ENCODE results near the gene PRXL2C.

The PRXL2C gene

DNA sequence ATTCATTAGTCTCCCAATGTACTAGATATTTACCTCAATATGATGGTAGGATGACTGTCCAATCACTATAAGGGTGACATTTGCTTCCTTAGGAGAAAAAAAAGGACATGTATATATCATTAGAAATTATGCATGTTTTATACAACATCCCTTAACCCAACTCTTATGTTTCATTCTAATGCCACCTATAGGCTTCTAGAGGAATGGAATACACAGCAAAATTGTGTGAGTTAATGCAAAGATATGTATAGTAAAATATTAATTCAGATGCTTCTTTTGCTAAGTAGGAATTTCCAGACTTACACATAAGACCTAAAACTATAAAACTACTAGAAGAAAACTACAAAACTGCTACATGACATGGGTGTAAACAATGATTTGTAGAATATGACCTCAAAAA, 3.5 kb downstream of the PRXL2C start:
- H3K4me3 ChIP-seq (ENCODE audit: low read depth, low read length): no peak overlapping the region
- TF ChIP-seq, protein P1, sequence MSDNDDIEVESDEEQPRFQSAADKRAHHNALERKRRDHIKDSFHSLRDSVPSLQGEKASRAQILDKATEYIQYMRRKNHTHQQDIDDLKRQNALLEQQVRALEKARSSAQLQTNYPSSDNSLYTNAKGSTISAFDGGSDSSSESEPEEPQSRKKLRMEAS (IDR thresholded peaks at IDR 0.05; ENCODE audit: low read depth, low read length): no peak
- TF ChIP-seq POLR2A (IDR thresholded peaks at IDR 0.05; ENCODE audit: extremely low read depth, insufficient read length) (no peak), MYC (IDR thresholded peaks at IDR 0.05; ENCODE audit: low read depth, low read length) (no peak)
- TF ChIP-seq, protein P2, sequence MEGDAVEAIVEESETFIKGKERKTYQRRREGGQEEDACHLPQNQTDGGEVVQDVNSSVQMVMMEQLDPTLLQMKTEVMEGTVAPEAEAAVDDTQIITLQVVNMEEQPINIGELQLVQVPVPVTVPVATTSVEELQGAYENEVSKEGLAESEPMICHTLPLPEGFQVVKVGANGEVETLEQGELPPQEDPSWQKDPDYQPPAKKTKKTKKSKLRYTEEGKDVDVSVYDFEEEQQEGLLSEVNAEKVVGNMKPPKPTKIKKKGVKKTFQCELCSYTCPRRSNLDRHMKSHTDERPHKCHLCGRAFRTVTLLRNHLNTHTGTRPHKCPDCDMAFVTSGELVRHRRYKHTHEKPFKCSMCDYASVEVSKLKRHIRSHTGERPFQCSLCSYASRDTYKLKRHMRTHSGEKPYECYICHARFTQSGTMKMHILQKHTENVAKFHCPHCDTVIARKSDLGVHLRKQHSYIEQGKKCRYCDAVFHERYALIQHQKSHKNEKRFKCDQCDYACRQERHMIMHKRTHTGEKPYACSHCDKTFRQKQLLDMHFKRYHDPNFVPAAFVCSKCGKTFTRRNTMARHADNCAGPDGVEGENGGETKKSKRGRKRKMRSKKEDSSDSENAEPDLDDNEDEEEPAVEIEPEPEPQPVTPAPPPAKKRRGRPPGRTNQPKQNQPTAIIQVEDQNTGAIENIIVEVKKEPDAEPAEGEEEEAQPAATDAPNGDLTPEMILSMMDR (IDR thresholded peaks at IDR 0.05; ENCODE audit: low read depth, low read length): no peak
- DNase-seq (ENCODE audit: low read depth): peak; percentile 32

GRCh38 chr9:96649620-96650324, 5.3 kb downstream of the PRXL2C start:
- no peak for DNase-seq (ENCODE audit: low read depth)
- H3K4me3 ChIP-seq (ENCODE audit: low read depth, low read length): no peak overlapping the region
- no peak for TF ChIP-seq POLR2A (IDR thresholded peaks at IDR 0.05; ENCODE audit: extremely low read depth, insufficient read length)
- TF ChIP-seq, protein P1 (IDR thresholded peaks at IDR 0.05; ENCODE audit: low read depth, low read length): no peak
- no peak for TF ChIP-seq MYC (IDR thresholded peaks at IDR 0.05; ENCODE audit: low read depth, low read length)
- TF ChIP-seq, protein P2 (IDR thresholded peaks at IDR 0.05; ENCODE audit: low read depth, low read length): no peak

DNA sequence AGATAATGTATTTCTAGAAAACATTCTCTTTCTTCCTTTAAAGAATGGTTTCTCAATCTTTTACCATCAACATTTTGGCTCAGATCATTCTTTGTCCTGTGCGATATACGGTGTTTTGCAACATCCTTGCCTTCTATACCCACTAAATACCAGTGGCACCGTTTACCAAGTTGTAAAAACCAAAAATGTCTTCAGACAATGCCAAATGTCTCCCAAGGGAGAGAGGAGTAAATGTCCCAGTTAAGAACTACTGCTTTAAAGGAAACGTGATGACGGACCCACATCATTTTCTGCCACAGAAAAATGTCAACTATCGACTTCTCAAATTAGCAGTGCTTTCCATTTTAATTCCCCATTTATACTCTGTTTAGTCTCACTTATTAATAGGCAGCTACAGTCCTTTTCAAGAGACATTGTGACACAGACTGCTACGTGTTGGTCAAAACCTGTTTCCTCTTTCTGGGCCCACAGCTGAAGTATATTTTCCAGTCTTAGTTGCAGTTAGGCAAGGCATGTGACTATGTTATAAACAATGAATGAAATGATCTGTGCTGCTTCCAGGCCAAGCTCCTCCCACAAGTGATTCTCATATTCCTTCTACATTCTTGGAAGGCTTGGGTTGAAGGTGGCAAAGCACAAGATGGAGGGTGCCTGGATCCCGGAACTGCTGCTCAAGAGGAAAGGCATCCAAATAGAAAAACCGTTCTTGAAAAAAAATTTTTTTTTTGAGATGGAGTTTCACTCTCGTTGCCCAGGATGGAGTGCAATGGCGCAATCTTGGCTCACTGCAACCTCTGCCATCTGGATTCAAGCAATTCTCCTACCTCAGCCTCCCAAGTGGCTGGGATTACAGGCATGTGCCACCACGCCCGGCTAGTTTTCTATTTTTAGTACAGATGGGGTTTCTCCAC, 8.8 kb downstream of the PRXL2C start:
- peak overlapping the region; percentile 44 for H3K4me3 ChIP-seq (ENCODE audit: low read depth, low read length)
- TF ChIP-seq, protein P1 (IDR thresholded peaks at IDR 0.05; ENCODE audit: low read depth, low read length): peak; percentile 67; the same call in 1 of the 2 replicates
- TF ChIP-seq, protein P2 (IDR thresholded peaks at IDR 0.05; ENCODE audit: low read depth, low read length): no peak
- DNase-seq (ENCODE audit: low read depth): peak; percentile 88

- H3K4me3 ChIP-seq (ENCODE audit: low read depth, low read length): no peak overlapping the region
- TF ChIP-seq MYC (IDR thresholded peaks at IDR 0.05; ENCODE audit: low read depth, low read length): no peak
- TF ChIP-seq POLR2A (IDR thresholded peaks at IDR 0.05; ENCODE audit: extremely low read depth, insufficient read length): no peak
- TF ChIP-seq, protein P1 (IDR thresholded peaks at IDR 0.05; ENCODE audit: low read depth, low read length): no peak
- TF ChIP-seq, protein P2 (IDR thresholded peaks at IDR 0.05; ENCODE audit: low read depth, low read length): no peak
- DNase-seq (ENCODE audit: low read depth): no peak
These were observed 11.0 kb downstream of the PRXL2C start for GRCh38 chr9:96644137-96644536.

GRCh38 chr9:96641514-96641913, 13.6 kb downstream of the PRXL2C start:
- TF ChIP-seq, protein P1 (IDR thresholded peaks at IDR 0.05; ENCODE audit: low read depth, low read length): no peak
- TF ChIP-seq POLR2A (IDR thresholded peaks at IDR 0.05; ENCODE audit: extremely low read depth, insufficient read length) (no peak), MYC (IDR thresholded peaks at IDR 0.05; ENCODE audit: low read depth, low read length) (no peak)
- TF ChIP-seq, protein P2 (IDR thresholded peaks at IDR 0.05; ENCODE audit: low read depth, low read length): no peak
- DNase-seq (ENCODE audit: low read depth): no peak

More at GRCh38 chr9:96641514-96641913, 13.6 kb downstream of the PRXL2C start:
- no peak overlapping the region for H3K4me3 ChIP-seq (ENCODE audit: low read depth, low read length)

Data from NB4 (cell line).